GM23338 (cell line): Measurements from ENCODE around the gene SRA1. TPM values are rescaled to one million over a fixed set of nuclear protein-coding genes. Genes with fewer than 3 reads are reported as not detected.

Experiments
- ATAC-seq: fragments of 200-7000 bp; cut with Tn5 transposase; 3 replicates; pipeline ENCODE4 v1.9.1; 2020
- DNase-seq: peaks from one replicate; pipeline ENCODE4 v3.0.0-alpha.2; 2015; ENCODE audit warnings: low spot score
- H2AFZ ChIP-seq: fragments of 200-600 bp; sonication (generic); 2 replicates; pipeline ENCODE4 v1.8.0; 2016; ENCODE audit warnings: antibody characterized with exemption, mild to moderate bottlenecking, moderate library complexity
- H3F3A ChIP-seq: fragments of 200-600 bp; sonication (generic); replicated peaks from 2 replicates; pipeline ENCODE4 v1.8.0; 2017; ENCODE audit warnings: antibody characterized with exemption, mixed run types, low read depth
- H3K27ac ChIP-seq: fragments of 200-600 bp; sonication (generic); 2 replicates; pipeline ENCODE4 v1.6.1; 2016; ENCODE audit warnings: low read depth
- H3K27me3 ChIP-seq: fragments of 200-600 bp; sonication (generic); 2 replicates; pipeline ENCODE4 v1.8.0; 2016; ENCODE audit warnings: mild to moderate bottlenecking, mixed run types, moderate library complexity; ENCODE audit not compliant: insufficient read depth
- H3K36me3 ChIP-seq: fragments of 200-600 bp; sonication (generic); 2 replicates; pipeline ENCODE4 v1.8.0; 2016; ENCODE audit warnings: mild to moderate bottlenecking; ENCODE audit not compliant: insufficient read depth
- H3K4me1 ChIP-seq: fragments of 200-600 bp; sonication (generic); 2 replicates; pipeline ENCODE4 v1.8.0; 2016; ENCODE audit warnings: mild to moderate bottlenecking, moderate library complexity; ENCODE audit not compliant: insufficient read depth
- H3K4me2 ChIP-seq: fragments of 200-600 bp; sonication (generic); 2 replicates; pipeline ENCODE4 v1.7.1; 2017; ENCODE audit warnings: mixed run types
- H3K4me3 ChIP-seq: fragments of 200-600 bp; sonication (generic); 2 replicates; pipeline ENCODE4 v1.6.1; 2016; ENCODE audit warnings: mixed run types
- H3K79me2 ChIP-seq: fragments of 200-600 bp; sonication (generic); replicated peaks from 2 replicates; pipeline ENCODE4 v1.8.0; 2017; ENCODE audit warnings: mild to moderate bottlenecking; ENCODE audit not compliant: insufficient read depth
- H3K9me2 ChIP-seq: fragments of 200-600 bp; sonication (generic); 2 replicates; pipeline ENCODE4 v1.8.0; 2017; ENCODE audit not compliant: insufficient read depth
- H4K20me1 ChIP-seq: fragments of 200-600 bp; sonication (generic); replicated peaks from 2 replicates; pipeline ENCODE4 v1.8.0; 2017; ENCODE audit warnings: mild to moderate bottlenecking; ENCODE audit not compliant: insufficient read depth
- H3K27ac Mint-ChIP-seq: 2 replicates; pipeline ENCODE4 v1.8.0; 2020; ENCODE audit warnings: inconsistent platforms, mild to moderate bottlenecking, moderate library complexity, mixed read lengths
- H3K27me3 Mint-ChIP-seq: 3 replicates; pipeline ENCODE4 v1.8.0; 2022; ENCODE audit warnings: low read depth, mild to moderate bottlenecking, moderate library complexity, mixed read lengths, inconsistent platforms; ENCODE audit not compliant: insufficient read depth, poor library complexity
- H3K36me3 Mint-ChIP-seq: 3 replicates; pipeline ENCODE4 v1.8.0; 2021; ENCODE audit warnings: low read depth, mild to moderate bottlenecking, inconsistent platforms, moderate library complexity, mixed read lengths
- H3K4me1 Mint-ChIP-seq: 3 replicates; pipeline ENCODE4 v1.8.0; 2020; ENCODE audit warnings: mild to moderate bottlenecking, inconsistent platforms, mixed read lengths
- H3K4me3 Mint-ChIP-seq: 3 replicates; pipeline ENCODE4 v1.8.0; 2021; ENCODE audit warnings: moderate library complexity, mild to moderate bottlenecking, inconsistent platforms, mixed read lengths
- H3K9me3 Mint-ChIP-seq: 3 replicates; pipeline ENCODE4 v1.8.0; 2020; ENCODE audit warnings: moderate library complexity, mild to moderate bottlenecking, inconsistent platforms, mixed read lengths
- EZH2 ChIP-seq: fragments of 200-600 bp; sonication (generic); IDR thresholded peaks from one replicate; pipeline ENCODE4 v1.8.0; 2017; ENCODE audit warnings: antibody characterized with exemption, mild to moderate bottlenecking, low read depth; ENCODE audit not compliant: unreplicated experiment
- EZH2phosphoT487 ChIP-seq: fragments of 200-600 bp; sonication (generic); IDR thresholded peaks from one replicate; pipeline ENCODE4 v1.8.1; 2018; ENCODE audit warnings: antibody characterized with exemption; ENCODE audit not compliant: unreplicated experiment
- JUNB ChIP-seq: IDR thresholded peaks from one replicate; pipeline ENCODE4 v1.6.1; 2016; ENCODE audit warnings: antibody characterized with exemption; ENCODE audit not compliant: unreplicated experiment
- NANOG ChIP-seq: IDR thresholded peaks from 2 replicates; pipeline ENCODE4 v1.6.1; 2016; ENCODE audit warnings: antibody characterized with exemption, borderline replicate concordance
- POLR2AphosphoS5 ChIP-seq: IDR thresholded peaks from 2 replicates; pipeline ENCODE4 v1.6.1; 2016; ENCODE audit warnings: antibody characterized with exemption, low read depth
- REST ChIP-seq: IDR thresholded peaks from one replicate; pipeline ENCODE4 v1.6.1; 2018; ENCODE audit warnings: antibody characterized with exemption; ENCODE audit not compliant: unreplicated experiment
- STAT1 ChIP-seq: IDR thresholded peaks from one replicate; pipeline ENCODE4 v1.6.1; 2016; ENCODE audit warnings: antibody characterized with exemption; ENCODE audit not compliant: unreplicated experiment
- ZNF114 ChIP-seq: fragments of 250-450 bp; sonication (Bioruptor Pico); IDR thresholded peaks from 2 replicates; pipeline ENCODE4 v1.5.0; 2020; ENCODE audit warnings: mild to moderate bottlenecking, moderate library complexity
- ZNF331 ChIP-seq: fragments of 250-450 bp; sonication (Bioruptor Pico); IDR thresholded peaks from 2 replicates; pipeline ENCODE4 v1.5.0; 2020; ENCODE audit warnings: low read depth, mild to moderate bottlenecking, moderate library complexity
- ZNF462 ChIP-seq: fragments of 250-450 bp; sonication (Bioruptor Pico); IDR thresholded peaks from 2 replicates; pipeline ENCODE4 v1.5.0; 2020; ENCODE audit warnings: mild to moderate bottlenecking, moderate library complexity
- polyA plus RNA-seq: library from polyadenylated mRNA; unstranded; fragments of >200 nt; fragmentation: Nextera tagmentation; extraction: Ambion mirVana; gene quantifications from 2 replicates; pipeline ENCODE4 v1.2.1, GENCODE V29; 2016
- total RNA-seq: library from RNA; depleted of rRNA; stranded (reverse); fragments of >200 nt; shearing (Covaris generic); gene quantifications from 2 replicates; pipeline ENCODE4 v1.2.3, GENCODE V29; 2014
- TF ChIP-seq, protein P1 (sequence below): IDR thresholded peaks from 2 replicates; pipeline ENCODE4 v1.6.1; 2016; ENCODE audit warnings: antibody characterized with exemption
- TF ChIP-seq, protein P2 (sequence below), 2 experiments: fragments of 200-600 bp in 1 of 2; sonication (generic) in 1 of 2; conservative IDR thresholded peaks; 2 replicates each; pipeline versions ENCODE4 v1.5.1 to v1.6.1; 2016 to 2017; ENCODE audit warnings: antibody characterized with exemption in 2 of 2, low read depth in 2 of 2, mild to moderate bottlenecking in 2 of 2, moderate library complexity in 1 of 2

SRA1 gene
- total and polyA plus RNA-seq, 2 experiments from 2014 or later: 38.4 to 74.7 TPM

GRCh38 chr5:140607031-140607430, 49.8 kb upstream of the SRA1 start:
- Histone ChIP-seq H3K27ac (no peak overlapping the region), H3K4me1 (no peaks in the 10 kb centered on the region), H3K27me3 (no peaks in the 10 kb centered on the region), H3K36me3 (no peaks in the 10 kb centered on the region), H3K9me2 (no peaks in the 10 kb centered on the region; the same call in 1 of the 2 replicates), H3K4me2 (no peak overlapping the region), H3F3A (no peaks in the 10 kb centered on the region), H3K79me2 (no peaks in the 10 kb centered on the region), H4K20me1 (no peaks in the 10 kb centered on the region), H3K4me3 (no peak overlapping the region), H2AFZ (no peak overlapping the region)
- H3K4me3 Mint-ChIP-seq: no peak overlapping the region
- peaks cover 3% of the 10 kb centered on the region for H3K27me3 Mint-ChIP-seq
- peaks cover 4% of the 10 kb centered on the region; the same call in 1 of the 3 replicates for H3K36me3 Mint-ChIP-seq
- ATAC-seq: no peak
- no peak overlapping the region for H3K27ac Mint-ChIP-seq
- TF ChIP-seq STAT1 (no peak), POLR2AphosphoS5 (no peak), ZNF114 (CRISPR knock-in tag) (no peak), REST (no peak), EZH2 (no peak), EZH2phosphoT487 (no peak), ZNF331 (CRISPR knock-in tag) (no peak), NANOG (no peak), ZNF462 (CRISPR knock-in tag) (no peak), JUNB (no peak)
- TF ChIP-seq, protein P1, sequence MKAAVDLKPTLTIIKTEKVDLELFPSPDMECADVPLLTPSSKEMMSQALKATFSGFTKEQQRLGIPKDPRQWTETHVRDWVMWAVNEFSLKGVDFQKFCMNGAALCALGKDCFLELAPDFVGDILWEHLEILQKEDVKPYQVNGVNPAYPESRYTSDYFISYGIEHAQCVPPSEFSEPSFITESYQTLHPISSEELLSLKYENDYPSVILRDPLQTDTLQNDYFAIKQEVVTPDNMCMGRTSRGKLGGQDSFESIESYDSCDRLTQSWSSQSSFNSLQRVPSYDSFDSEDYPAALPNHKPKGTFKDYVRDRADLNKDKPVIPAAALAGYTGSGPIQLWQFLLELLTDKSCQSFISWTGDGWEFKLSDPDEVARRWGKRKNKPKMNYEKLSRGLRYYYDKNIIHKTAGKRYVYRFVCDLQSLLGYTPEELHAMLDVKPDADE: no peak
- TF ChIP-seq, protein P2, sequence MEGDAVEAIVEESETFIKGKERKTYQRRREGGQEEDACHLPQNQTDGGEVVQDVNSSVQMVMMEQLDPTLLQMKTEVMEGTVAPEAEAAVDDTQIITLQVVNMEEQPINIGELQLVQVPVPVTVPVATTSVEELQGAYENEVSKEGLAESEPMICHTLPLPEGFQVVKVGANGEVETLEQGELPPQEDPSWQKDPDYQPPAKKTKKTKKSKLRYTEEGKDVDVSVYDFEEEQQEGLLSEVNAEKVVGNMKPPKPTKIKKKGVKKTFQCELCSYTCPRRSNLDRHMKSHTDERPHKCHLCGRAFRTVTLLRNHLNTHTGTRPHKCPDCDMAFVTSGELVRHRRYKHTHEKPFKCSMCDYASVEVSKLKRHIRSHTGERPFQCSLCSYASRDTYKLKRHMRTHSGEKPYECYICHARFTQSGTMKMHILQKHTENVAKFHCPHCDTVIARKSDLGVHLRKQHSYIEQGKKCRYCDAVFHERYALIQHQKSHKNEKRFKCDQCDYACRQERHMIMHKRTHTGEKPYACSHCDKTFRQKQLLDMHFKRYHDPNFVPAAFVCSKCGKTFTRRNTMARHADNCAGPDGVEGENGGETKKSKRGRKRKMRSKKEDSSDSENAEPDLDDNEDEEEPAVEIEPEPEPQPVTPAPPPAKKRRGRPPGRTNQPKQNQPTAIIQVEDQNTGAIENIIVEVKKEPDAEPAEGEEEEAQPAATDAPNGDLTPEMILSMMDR (conservative IDR thresholded peaks at IDR 0.05; ENCODE audit: low read depth in 2 of 2): no peak
- peaks cover 40% of the 10 kb centered on the region for H3K9me3 Mint-ChIP-seq
- no peaks in the 10 kb centered on the region for H3K4me1 Mint-ChIP-seq
- no peak for DNase-seq
